T47D (cell line): ENCODE data around the gene TMEM201.
A peak's percentile ranks its signal among the peaks of the same experiment; 100 is the strongest.
"Not testable (repeated sequence)": the region's sequence is repeated elsewhere in the genome, so short reads cannot be mapped to it uniquely, and the experiment has no call there.

ENCODE experiments used
- DNase-seq, 2 experiments: peaks; one replicate each; pipeline versions ENCODE4 v3.0.0 to v3.0.0-alpha.2; 2011 to 2012; ENCODE audit warnings: low read depth in 1 of 2, low spot score in 1 of 2
- JUND ChIP-seq: IDR thresholded peaks from 2 replicates; pipeline ENCODE4 v1.6.1; 2012; ENCODE audit warnings: low read depth
- in situ Hi-C: cut with HindIII; loops from 2 replicates; pipeline ENCODE4 v1.10.0; 2016; ENCODE audit warnings: low sequenced_read_pairs, low pct_unique_long_range_greater_than_20kb

Gene TMEM201

GRCh38 chr1:9559673-9560072 lies 29.0 kb upstream of the TMEM201 start:
- DNase-seq, result no peak
- in situ Hi-C loops, result no loop called here

GRCh38 chr1:9560090-9560489 lies 28.6 kb upstream of the TMEM201 start:
- DNase-seq, in situ Hi-C loops: not testable (repeated sequence)

More at GRCh38 chr1:9559673-9560072, 29.0 kb upstream of the TMEM201 start:
- no peak for TF ChIP-seq JUND

GRCh38 chr1:9561429-9561828 lies 27.3 kb upstream of the TMEM201 start:
- peak in 1 of 2 experiments; percentile 56 for DNase-seq
- in situ Hi-C loops, result no loop called here
- no peak for TF ChIP-seq JUND

GRCh38 chr1:9569267-9569666 lies 19.4 kb upstream of the TMEM201 start:
- in situ Hi-C loops, result no loop called here
- no peak for DNase-seq
- TF ChIP-seq JUND, result no peak

GRCh38 chr1:9570886-9571529 lies 17.7 kb upstream of the TMEM201 start:
- DNase-seq, in situ Hi-C loops: not testable (repeated sequence)

GRCh38 chr1:9573723-9574122 lies 15.0 kb upstream of the TMEM201 start:
- in situ Hi-C loops, result no loop called here
- no peak for DNase-seq
- no peak for TF ChIP-seq JUND

GRCh38 chr1:9575486-9575885 lies 13.2 kb upstream of the TMEM201 start:
- in situ Hi-C loops, result no loop called here
- no peak for DNase-seq
- no peak for TF ChIP-seq JUND

GRCh38 chr1:9576903-9577302 lies 11.8 kb upstream of the TMEM201 start:
- in situ Hi-C loops, result no loop called here
- DNase-seq, result no peak

GRCh38 chr1:9577423-9577822 lies 11.3 kb upstream of the TMEM201 start:
- in situ Hi-C loops, result no loop called here
- TF ChIP-seq JUND, result no peak
- DNase-seq, result no peak

More at GRCh38 chr1:9576903-9577302, 11.8 kb upstream of the TMEM201 start:
- TF ChIP-seq JUND, result no peak

GRCh38 chr1:9580942-9581341 lies 7.8 kb upstream of the TMEM201 start:
- DNase-seq, result no peak
- in situ Hi-C loops, result no loop called here
- TF ChIP-seq JUND, result no peak

GRCh38 chr1:9586147-9586766 lies 2.5 kb upstream of the TMEM201 start:
- no peak for TF ChIP-seq JUND
- DNase-seq, result no peak
- in situ Hi-C loops, result no loop called here

GRCh38 chr1:9589144-9589718 lies 520 bp downstream of the TMEM201 start:
- DNase-seq, result no peak
- in situ Hi-C loops, result no loop called here
- TF ChIP-seq JUND, result no peak

GRCh38 chr1:9589719-9590157 lies 1.0 kb downstream of the TMEM201 start:
- TF ChIP-seq JUND, result no peak
- DNase-seq, result no peak
- in situ Hi-C loops, result no loop called here

GRCh38 chr1:9590201-9590600 lies 1.5 kb downstream of the TMEM201 start:
- no peak for DNase-seq
- no peak for TF ChIP-seq JUND
- in situ Hi-C loops, result no loop called here
